Gastrocnemius medialis (tissue), 4 donors: ENCODE data around the gene PLB1. TPM values are rescaled to one million over a fixed set of nuclear protein-coding genes. Genes with fewer than 3 reads are reported as not detected.

ENCODE experiments used
- ATAC-seq, 2 donors: fragments of 150-250 bp; one replicate each; pipeline ENCODE4 v1.9.1; 2016
- DNase-seq, 2 donors: peaks; one replicate each; pipeline ENCODE4 v3.0.0-alpha.2; 2019
- H3K27ac ChIP-seq, 4 donors: fragments of 200-600 bp; sonication (generic); 1 replicate in 1 of 4; 2 replicates in 3 of 4; pipeline ENCODE4 v1.5.1; 2016 to 2018; ENCODE audit warnings: mild to moderate bottlenecking in 2 of 4, moderate library complexity in 1 of 4
- H3K27me3 ChIP-seq, 3 donors: fragments of 200-600 bp; sonication (generic) in 2 of 3; 1 replicate in 1 of 3; 2 replicates in 2 of 3; pipeline versions ENCODE4 v1.5.1 to v1.6.0; 2016 to 2019; ENCODE audit warnings: mild to moderate bottlenecking in 1 of 3, moderate library complexity in 1 of 3
- H3K36me3 ChIP-seq, 2 donors: fragments of 200-600 bp; sonication (generic) in 1 of 2; one replicate each; pipeline ENCODE4 v1.5.1; 2017 to 2018
- H3K4me1 ChIP-seq, 2 donors: fragments of 200-600 bp; sonication (generic) in 1 of 2; one replicate each; pipeline ENCODE4 v1.5.1; 2016 to 2017; ENCODE audit warnings: mild to moderate bottlenecking in 2 of 2
- H3K4me3 ChIP-seq, 4 donors: fragments of 200-600 bp; sonication (generic) in 3 of 4; 1 replicate in 1 of 4; 2 replicates in 3 of 4; pipeline ENCODE4 v1.5.1; 2016 to 2019; ENCODE audit warnings: mild to moderate bottlenecking in 2 of 4
- H3K9me3 ChIP-seq, 3 donors: fragments of 200-600 bp; sonication (generic) in 2 of 3; 1 replicate in 1 of 3; 2 replicates in 2 of 3; pipeline ENCODE4 v1.5.1; 2016 to 2019
- CTCF ChIP-seq, 5 experiments: fragments of 450-650 bp in 3 of 5; fragments of 200-600 bp in 2 of 5; sonication (generic) in 2 of 5; IDR thresholded peaks in 4 of 5; conservative IDR thresholded peaks in 1 of 5; 1 replicate in 4 of 5; 2 replicates in 1 of 5; pipeline ENCODE4 v1.5.1; 2016 to 2019; ENCODE audit warnings: antibody characterized with exemption in 5 of 5, mild to moderate bottlenecking in 3 of 5, moderate library complexity in 3 of 5
- POLR2A ChIP-seq, 2 donors: fragments of 450-650 bp; IDR thresholded peaks; one replicate each; pipeline ENCODE4 v1.6.1; 2017; ENCODE audit warnings: antibody characterized with exemption in 2 of 2, mild to moderate bottlenecking in 2 of 2, moderate library complexity in 2 of 2
- in situ Hi-C, 4 donors: fragments of 200-750 bp; cut with MboI; loops; one replicate each; pipeline versions ENCODE4 v1.15.0 to v1.8.0; 2017; ENCODE audit warnings: low sequenced_read_pairs in 4 of 4
- intact Hi-C: fragments of 100-400 bp; cut with DNase I; formaldehyde crosslinking; loops from one replicate; pipeline ENCODE4 v1.15.1; 2023; ENCODE audit warnings: low total_unique reads
- total RNA-seq, 4 donors: library from RNA; depleted of rRNA; stranded (reverse); fragments of >200 nt; gene quantifications; one replicate each; pipeline versions ENCODE4 v1.1.0 to v1.2.3, GENCODE V29; 2016

The PLB1 gene
- total RNA-seq, 4 donors from 2014 or later = 1.2 to 4.3 (median 2.8) TPM

- H3K36me3 ChIP-seq = no peaks in the 10 kb centered on the region
- no peaks in the 10 kb centered on the region for H3K4me1 ChIP-seq
- TF ChIP-seq CTCF (IDR thresholded peaks at IDR 0.05 in 4 of 5, conservative IDR thresholded peaks at IDR 0.05 in 1 of 5) = no peak
- no peak for TF ChIP-seq POLR2A (IDR thresholded peaks at IDR 0.05)
- H3K4me3 ChIP-seq = no peak overlapping the region
- H3K27me3 ChIP-seq = no peaks in the 10 kb centered on the region
- H3K27ac ChIP-seq = no peak overlapping the region
- intact Hi-C loops (no loop called here), in situ Hi-C loops (no loop called here)
- no peaks in the 10 kb centered on the region for H3K9me3 ChIP-seq
- DNase-seq (no peak), ATAC-seq (no peak)
Observed at GRCh38 chr2:28510184-28510583, 14.3 kb downstream of the PLB1 start.

DNA sequence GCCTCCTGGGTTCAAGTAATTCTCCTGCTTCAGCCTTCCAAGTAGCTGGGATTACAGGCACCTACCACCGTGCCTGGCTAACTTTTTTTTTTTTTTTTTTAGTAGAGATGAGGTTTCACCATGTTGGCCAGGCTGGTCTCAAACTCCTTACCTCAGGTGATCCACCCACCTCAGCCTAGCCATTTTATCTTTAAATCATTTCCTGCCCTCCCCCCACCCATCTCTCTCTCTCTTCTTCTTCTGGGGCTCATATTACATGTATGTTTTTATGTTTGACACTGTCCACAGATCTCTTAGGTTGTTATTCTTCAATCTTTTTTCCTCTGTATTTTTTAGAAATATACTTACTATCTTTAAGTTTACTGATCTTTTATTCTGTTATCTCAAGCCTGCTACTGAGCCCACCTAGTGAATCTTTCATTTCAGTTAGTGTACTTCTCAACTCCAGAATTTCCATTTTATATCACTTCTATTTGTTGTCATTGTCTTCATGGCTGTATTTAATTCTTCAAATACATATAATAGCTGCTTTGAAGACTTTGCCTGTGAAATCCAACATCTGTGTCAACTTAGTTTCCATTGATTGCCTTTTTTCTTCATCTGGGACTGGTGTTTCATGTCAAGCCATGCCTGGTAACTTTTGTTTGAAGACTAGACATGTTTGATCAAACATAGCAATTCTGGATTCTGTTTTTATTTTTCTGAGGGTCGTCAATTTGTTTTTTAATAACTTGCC lies 16.2 kb downstream of the PLB1 start:
- no peak for DNase-seq
- in situ Hi-C loops (no loop called here), intact Hi-C loops (no loop called here)
- ATAC-seq = no peak
- Histone ChIP-seq H3K4me3 (no peak overlapping the region), H3K36me3 (no peaks in the 10 kb centered on the region), H3K4me1 (no peaks in the 10 kb centered on the region), H3K27me3 (no peaks in the 10 kb centered on the region), H3K27ac (no peak overlapping the region), H3K9me3 (no peaks in the 10 kb centered on the region)
- TF ChIP-seq CTCF (IDR thresholded peaks at IDR 0.05 in 4 of 5, conservative IDR thresholded peaks at IDR 0.05 in 1 of 5) (no peak), POLR2A (IDR thresholded peaks at IDR 0.05) (no peak)

- Histone ChIP-seq H3K4me1 (no peaks in the 10 kb centered on the region), H3K27ac (no peak overlapping the region), H3K4me3 (no peak overlapping the region), H3K27me3 (no peaks in the 10 kb centered on the region), H3K36me3 (no peaks in the 10 kb centered on the region), H3K9me3 (no peaks in the 10 kb centered on the region)
- TF ChIP-seq CTCF (IDR thresholded peaks at IDR 0.05 in 4 of 5, conservative IDR thresholded peaks at IDR 0.05 in 1 of 5) (no peak), POLR2A (IDR thresholded peaks at IDR 0.05) (no peak)
- in situ Hi-C loops (no loop called here), intact Hi-C loops (no loop called here)
- DNase-seq (no peak), ATAC-seq (no peak)
Observed at GRCh38 chr2:28512607-28512965, 16.7 kb downstream of the PLB1 start.

DNA sequence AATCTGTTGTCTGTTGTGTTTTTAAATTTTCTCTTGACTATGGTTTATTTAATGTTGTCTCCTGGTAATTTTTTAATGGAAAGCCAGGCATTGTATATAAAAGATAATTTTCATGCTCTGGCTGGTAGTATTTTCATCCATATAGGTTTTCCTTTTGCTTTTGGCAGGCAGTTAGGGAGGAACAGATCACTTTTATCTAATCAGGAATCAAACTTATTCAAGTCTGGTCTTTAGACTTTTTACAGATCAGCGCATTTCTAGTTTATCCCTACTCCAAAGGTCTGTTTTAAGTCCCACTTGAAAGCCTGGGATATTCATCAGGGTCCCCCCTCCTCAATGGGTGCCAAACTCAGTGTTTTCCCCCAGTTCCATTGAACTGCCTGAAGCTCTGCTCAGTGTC lies 17.2 kb downstream of the PLB1 start:
- intact Hi-C loops (no loop called here), in situ Hi-C loops (no loop called here)
- DNase-seq (no peak), ATAC-seq (no peak)
- no peaks in the 10 kb centered on the region for H3K4me1 ChIP-seq
- H3K36me3 ChIP-seq = no peaks in the 10 kb centered on the region
- TF ChIP-seq CTCF (IDR thresholded peaks at IDR 0.05 in 4 of 5, conservative IDR thresholded peaks at IDR 0.05 in 1 of 5) (no peak), POLR2A (IDR thresholded peaks at IDR 0.05) (no peak)
- no peaks in the 10 kb centered on the region for H3K9me3 ChIP-seq
- H3K27ac ChIP-seq = no peak overlapping the region
- no peaks in the 10 kb centered on the region for H3K27me3 ChIP-seq
- H3K4me3 ChIP-seq = no peak overlapping the region
